Endometrium (tissue), 2 donors: Measurements from ENCODE around the gene STOX1.
"Not testable (repeated sequence)": the region's sequence is repeated elsewhere in the genome, so short reads cannot be mapped to it uniquely, and the experiment has no call there.

Source experiments
- FAIRE-seq: peaks from 2 replicates; lab custom pipeline; 2012; peaks lifted over from hg19 to GRCh38; lab: Jason Lieb, UNC
- donor health status: control.
- donor health status: control.

The STOX1 gene

DNA sequence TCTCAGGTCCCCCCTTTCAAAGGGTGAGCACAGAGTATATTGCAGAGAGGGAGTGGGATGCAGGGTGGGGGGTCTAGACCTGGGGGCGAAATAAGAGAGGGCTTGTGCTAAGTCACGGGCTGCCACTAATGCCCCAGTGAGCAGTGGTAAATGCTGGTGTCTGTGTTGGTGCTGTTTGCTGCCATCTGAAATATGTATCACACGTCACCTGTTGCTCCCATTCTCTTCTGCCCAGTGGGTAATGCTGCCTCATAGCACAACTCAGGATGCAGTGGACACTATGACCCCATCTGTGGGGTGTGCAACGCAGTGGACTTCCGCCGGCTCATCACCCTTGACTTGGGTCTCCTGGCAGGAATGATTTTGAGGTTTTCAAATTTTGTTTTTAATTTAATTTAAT, 2.6 kb downstream of the STOX1 start:
- no peak for FAIRE-seq

DNA sequence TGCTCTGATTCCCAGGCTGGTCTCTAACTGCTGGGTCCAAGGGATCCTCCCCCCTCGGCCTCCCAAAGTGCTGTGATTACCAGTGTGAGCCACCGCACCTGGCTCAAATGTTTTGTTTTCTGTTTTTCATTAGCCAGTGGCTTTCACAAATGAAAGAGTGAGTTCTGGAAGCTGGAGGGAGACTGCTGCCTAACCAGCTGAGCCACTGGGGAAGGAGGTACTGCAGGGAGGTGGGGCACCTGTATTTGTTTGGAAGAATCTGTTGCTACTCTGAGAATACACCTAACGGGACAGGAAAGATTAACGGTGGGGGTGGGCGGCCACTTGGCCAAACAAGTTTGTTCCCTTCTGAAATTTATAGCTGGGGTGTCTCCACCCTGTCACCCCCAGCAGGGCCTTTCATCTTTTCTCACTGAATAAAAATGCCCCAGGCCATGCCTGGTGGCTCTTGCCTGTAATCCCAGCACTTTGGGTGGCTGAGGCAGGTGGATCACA, 4.7 kb downstream of the STOX1 start:
- no peak for FAIRE-seq

DNA sequence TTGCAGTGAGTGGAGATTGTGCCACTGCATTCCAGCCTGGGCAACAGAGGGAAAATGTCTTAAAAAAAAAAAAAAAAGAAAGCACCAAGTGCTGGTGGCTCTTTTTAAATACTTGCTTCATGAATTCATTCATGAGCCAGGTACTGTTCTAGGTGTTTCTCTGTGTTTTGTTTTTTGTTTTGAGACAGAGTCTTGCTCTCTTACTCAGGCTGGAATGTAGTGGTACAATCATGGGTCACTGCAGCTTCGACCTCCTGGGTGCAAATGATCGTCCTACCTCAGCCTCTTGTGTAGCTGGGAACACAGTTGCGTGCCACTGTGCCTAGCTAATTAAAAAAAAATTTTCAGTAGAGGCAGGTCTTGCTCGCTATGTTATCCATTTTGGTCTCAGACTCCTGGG, 5.3 kb downstream of the STOX1 start:
- FAIRE-seq = no peak

DNA sequence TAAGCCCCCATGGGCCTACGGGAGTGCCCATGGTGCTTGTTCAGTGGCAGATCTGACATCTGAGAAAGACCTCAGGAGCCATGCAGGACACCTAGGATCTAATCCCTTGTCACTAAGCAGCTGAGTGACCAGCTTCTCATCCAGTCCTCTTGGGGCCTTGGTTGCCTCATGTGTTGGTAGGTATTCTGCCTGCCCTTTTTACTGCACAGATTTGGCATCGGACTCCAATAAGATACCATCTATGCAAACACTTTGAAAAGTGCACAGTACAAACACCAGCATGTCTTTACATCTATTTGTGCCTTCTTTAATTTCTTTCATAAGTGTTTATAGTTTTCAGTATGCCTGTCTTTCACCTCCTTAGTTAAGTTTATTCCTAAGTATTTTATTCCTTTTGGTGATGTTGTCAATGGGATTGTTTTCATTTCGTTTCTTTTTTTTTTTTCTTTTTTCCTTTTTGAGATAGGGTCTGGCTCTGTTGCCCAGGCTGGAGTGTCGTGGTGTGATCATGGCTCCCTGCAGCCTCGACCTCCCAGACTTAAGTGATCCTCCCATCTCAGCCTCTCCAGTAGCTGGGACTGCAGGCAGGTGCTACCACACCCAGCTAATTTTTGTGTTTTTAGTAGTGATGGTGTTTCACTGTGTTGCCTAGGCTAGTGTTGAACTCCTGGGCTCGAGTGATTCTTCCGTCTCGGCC, 10.4 kb downstream of the STOX1 start:
- FAIRE-seq = no peak

DNA sequence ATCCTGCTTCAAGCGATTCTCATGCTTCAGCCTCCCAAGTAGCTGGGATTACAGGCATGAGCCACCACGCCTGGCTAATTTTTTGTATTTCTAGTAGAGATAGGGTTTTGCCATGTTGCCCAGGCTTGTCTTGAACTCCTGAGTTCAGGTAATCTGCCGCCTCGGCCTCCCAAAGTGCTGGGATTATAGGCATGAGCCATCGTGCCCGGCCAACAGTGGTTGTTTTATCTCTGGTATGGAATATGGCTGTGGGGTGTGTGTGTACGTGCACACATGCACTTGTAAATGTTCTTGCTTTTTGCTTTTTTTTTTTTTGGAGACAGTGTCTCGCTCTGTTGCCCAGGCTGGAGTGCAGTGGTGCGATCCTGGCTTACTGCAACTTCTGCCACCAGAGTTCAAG, 13.3 kb downstream of the STOX1 start:
- not testable (repeated sequence) for FAIRE-seq

DNA sequence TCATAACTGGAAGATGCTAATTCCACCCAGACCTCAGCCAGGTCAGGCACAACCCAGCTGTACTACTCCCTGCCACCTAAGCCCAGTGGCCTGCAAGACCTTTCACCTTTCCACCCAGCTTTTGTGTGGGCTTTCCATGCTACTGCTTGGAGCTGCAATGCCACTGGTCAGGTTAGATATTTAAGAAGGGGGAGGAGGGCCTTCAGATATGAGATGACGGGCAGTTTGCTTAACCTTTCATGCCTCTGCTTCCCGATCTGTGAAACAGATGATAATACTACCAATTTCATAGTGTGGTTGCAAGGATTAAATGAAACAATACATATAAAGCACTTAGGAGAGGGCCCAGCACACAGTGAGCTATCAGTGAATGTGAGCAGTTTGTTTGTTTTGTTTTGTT, 20.9 kb downstream of the STOX1 start:
- FAIRE-seq = no peak

DNA sequence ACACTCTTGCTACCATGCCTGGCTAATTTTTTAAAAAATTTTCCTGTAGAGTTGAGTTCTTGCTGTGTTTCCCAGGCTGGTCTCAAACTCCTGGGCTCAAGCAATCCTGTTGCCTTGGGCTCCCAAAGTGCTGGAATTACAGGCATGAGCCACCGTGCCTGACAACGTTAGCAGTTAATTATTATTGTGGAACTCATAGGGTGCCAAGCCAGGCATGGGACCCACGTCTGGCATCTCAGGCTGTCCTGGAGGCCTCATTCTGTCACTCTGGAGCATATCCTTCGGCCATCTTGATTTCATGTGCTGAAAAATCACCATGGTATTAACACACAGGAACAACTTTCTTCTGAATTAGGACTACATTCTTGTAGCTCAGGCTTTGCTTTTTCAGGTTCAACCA, 21.5 kb downstream of the STOX1 start:
- no peak for FAIRE-seq

DNA sequence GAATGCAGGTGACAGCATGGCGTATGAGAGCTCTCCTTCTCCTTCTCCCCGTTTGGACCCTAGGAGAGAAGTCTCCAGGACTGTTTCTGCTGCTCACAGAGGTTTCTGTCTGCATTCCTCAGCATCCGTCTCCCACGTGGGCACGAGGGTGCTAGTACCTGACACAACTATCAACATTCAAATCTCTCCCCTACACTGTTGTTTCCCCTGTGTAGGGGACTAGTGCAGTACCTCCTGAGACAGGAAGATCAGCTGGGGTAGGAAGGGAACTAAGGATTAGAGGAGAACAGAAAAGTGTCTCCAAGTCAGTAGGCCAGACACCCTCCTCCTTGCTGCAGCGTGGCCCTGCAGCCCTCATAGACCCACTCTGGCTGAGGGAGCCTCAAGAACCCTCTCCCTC, 29.0 kb downstream of the STOX1 start:
- FAIRE-seq = no peak

DNA sequence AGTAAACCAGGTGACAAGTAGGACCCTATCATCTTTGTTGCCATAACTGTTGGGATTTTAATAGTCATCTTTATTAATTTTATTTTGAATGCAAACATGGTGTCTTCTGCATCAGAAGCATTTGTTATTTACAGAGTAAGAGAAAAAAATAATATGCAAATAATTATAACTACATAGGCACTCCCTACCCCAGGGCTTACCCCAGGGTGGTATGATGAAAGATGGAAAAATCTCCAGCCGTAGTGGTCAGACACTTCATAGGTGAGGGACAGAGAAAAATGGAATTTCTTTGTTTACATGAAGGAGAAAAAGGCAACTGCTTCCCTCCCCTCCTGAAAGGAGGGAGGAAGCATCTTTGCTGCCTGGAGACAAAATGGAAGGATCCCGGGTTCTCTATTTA, 29.7 kb downstream of the STOX1 start:
- no peak for FAIRE-seq

DNA sequence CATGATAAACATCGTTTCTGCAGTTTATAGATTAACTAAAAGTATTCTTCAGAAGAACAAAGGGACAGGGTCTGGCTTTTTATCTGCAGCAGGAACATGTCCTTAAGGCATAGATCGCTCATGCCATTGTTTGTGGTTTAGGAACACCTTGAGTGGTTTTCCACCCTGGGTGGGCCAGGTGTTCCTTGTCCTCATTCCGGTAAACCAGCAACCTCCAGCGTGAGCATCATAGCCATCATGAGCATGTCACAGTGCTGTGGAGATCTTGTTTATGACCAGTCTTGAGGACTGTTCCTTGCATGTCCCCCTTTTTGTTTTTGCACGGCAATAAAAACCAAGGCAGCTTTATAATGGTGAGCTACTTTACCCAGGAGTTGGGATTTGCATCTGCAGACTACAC, 33.9 kb downstream of the STOX1 start:
- no peak for FAIRE-seq

DNA sequence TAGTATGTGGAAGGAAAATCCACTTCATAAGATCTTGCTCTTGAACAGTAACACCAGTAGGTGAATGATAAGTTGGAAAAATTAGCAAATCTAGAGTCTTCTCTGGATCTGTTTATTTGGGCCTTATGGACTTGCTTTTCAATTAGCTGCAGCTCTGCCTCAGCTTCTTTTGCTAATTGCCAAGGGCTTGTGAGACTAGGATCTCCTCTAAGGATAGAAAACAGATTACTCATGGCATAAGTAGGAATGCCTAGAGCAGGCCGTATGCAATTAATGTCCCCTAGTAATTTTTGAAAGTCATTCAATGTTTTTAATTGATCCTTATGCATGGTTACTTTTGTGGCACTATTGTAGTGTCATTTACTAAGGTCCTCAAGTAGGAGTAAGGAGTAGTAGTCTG, 37.3 kb downstream of the STOX1 start:
- FAIRE-seq = no peak

DNA sequence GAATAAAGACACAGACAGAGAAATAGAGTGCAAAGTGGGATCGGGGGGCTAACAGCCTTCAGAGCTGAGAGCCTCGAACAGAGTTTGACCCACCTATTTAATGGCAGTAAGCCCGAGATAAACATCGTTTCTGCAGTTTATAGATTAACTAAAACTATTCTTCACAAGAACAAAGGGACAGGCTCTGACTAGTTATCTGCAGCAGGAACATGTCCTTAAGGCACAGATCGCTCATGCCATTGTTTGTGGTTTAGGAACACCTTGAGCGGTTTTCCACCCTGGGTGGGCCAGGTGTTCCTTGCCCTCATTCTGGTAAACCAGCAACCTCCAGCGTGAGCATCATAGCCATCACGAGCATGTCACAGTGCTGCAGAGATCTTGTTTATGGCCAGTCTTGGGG, 40.8 kb downstream of the STOX1 start:
- FAIRE-seq = not testable (repeated sequence)

DNA sequence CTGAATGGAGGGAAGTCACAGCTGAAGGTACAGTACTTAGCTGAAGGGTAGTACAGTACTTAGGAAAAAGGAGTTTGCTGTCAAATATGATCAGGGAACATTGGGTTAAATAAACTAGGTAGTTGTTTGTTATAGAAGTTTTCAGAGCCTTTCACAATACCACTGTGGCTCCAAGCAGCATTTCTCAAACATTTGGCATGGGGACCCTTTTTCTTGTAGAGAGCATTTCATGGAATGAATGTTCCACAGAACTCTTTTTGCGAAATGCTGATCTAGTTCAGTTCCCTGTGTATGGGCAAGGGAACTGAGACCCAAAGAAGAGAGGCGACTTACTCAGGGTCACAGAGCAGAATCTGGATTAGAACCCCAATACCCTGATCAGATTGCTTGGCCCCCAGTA, 42.3 kb downstream of the STOX1 start:
- FAIRE-seq = no peak

DNA sequence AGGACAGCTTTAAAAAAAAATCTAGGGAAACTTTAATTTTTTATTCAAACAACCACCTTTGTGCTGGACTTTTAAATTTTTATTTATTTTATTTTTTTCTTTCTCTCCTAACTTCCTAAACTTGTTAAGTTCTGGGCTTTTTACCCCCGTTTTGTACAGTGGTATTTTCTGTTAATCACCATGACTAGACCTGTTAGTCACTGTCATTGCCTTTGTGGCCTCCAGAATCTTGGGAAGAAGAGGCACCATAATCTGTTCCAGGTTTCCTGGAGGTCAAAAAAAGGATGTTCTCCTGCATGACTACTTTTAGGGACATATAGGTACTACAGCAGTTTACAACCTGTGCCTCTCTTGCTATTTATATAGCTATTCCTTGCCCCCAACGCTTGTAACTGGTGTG, 42.7 kb downstream of the STOX1 start:
- no peak for FAIRE-seq

DNA sequence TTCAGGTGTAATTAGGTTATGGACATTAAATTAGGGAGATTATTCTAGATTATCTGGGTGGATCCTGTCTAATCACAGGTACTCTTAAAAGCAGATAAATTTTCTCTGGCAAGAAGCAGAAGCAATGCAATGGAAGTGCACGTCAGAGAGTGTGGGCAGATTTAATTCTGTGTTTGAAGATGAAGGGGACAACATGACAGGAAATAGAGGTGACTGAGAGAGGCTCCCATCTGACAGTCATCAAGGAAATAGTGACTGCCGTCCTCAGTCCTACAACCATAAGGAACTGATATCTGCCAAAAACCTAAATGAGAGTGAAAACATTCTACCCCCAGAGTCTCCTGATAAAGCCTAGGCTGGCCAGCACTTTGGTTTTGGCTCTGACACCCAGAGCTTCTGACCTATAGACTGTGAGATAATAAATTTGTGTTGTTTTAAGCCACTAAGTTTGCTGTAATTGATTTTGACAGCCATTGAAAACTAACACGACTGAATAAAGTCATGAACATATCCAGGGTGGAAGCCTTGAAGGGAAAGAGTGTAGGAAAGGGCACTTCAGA, 43.3 kb downstream of the STOX1 start:
- no peak for FAIRE-seq

DNA sequence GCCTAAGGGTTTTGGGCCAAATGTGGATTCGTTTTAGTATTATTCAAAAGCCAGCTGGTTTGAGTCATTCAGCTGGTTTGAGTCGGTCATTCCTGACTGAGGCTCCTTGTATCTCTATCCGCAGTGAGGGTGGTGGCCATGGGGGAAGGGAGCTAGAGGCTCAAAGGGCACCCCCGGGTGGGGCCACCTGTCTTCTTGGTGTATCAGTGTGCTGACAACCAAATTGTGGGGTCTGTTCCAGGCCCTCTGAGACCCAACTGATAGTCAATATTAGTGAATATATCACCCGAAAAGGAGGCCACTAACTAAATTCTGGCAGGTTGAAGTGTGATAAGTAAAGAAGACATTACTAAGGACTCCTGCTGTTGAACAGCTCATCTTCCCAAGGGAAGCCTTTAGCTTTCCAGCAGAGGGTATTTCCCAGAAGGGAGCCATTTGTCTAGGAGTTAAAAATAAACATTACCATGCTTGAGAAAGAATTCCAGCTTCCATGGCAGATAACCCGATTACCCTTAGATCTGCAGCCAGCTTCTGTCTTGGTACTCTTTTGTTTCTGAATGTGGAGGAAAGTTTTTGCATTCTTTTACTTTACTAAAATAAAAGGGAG, 43.9 kb downstream of the STOX1 start:
- FAIRE-seq = no peak

DNA sequence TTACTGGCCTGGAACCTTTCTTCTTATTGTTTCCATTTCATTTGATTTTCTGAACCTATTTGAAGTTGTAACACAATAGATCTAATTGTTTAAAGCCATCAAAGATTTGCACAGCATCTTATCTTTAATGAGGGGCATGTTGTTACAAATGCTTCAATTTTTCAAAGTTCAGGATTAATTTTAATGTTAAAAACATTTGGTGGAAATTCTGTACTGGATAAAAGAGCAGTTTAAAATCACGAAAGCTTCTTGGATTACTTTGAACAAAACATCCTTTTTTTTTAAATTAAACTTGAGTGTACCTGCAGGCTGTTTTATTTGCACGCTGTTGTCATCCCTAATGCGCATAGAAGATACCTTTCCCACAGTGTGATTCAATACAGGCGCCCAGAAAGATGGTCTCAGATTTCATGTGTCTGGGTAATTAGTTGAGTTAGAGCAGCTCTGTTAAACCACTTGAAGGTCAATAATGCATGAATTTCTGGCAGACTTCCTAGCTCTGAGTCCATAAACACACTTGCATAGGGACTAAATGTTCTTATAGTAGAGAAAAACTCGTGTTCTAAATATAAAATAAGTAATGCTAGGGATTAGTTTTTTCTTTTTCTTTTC, 44.5 kb downstream of the STOX1 start:
- FAIRE-seq = peak; percentile 91

DNA sequence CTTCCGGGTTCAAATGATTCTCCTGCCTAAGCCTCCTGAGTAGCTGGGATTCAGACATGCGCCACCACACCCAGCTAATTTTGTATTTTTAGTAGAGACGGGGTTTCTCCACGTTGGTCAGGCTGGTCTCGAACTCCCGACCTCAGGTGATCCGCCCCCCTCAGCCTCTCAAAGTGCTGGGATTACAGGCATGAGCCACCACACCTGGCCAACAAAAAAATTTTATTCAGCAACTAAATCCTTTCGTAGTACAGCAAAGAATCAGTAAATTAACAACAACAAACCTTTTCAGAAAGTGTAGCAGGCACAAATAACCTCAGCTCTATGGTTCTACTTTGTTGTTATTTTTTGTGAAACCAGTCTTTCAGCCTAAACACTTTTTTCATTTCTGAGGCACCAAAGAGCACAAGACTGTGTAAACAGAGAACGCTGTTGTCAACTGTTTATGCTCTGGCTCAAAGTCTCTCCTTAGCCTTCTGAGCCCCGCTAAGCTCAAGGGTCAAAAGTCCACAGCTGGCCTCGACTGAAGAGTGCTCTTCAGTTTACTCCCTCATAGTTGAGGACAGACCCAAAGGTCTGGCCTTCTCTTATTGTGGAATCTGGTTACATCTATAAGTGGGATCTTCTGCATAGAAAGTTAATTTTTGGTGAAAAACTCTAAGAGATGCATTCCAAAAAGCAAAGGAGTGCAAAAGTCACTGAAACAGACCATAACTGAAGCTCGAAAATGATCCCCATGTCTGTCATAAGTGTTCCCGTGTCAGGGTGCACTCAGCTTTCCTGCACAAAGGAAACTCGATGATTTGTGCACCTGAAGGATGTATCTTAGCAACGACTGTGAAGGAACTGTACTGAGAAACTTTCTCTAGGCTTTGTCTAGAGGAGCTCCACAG, 49.2 kb downstream of the STOX1 start:
- FAIRE-seq = peak; percentile 88

DNA sequence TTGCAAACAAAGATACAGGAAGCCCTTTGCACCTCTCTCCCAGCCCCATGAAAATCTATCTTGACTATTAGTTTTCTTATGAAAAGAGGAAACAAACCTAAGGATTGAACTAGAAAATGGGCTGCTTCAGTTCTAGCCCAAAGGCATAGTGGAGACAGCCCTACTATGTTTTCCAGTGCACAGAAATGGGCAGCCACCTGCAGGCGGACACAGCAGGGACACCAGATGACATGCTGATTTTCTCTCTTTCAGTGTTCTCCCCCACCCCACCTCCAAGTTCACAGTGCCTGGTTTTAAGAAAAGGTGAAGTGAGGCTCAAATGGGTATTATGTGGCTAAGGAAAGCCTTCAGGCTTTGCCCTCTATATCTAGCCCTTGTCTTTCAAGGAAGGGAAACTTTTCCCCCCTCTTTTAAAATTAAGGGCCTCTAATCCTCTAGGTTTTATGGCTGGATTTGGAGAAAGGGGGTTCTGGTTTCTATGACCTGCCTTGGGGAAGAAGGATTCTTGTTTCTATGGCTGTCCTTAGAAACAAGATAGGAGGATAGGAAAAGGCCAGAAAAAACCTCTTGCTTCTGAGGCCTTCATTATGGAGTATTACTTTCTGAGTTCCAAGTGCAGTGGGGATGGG, 50.3 kb downstream of the STOX1 start:
- no peak for FAIRE-seq

DNA sequence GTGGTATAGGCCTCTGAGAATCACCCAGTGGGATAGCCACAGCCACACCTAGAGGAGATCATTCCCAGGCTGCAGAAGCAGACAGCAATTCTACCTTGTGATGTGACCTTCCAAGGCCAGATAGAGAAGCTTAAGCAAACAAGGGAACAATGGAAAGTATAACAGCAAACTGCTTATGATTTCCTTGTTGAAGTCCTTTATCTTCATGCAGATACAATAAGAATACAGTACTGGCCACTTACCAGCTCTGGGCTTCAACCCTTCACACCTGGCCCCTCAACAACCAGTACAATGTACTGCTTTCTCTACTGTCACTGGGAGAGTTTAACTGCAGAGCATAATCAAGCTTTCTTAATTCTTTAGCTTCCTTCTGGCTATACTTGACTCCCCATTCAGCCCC, 51.2 kb downstream of the STOX1 start:
- FAIRE-seq = no peak

DNA sequence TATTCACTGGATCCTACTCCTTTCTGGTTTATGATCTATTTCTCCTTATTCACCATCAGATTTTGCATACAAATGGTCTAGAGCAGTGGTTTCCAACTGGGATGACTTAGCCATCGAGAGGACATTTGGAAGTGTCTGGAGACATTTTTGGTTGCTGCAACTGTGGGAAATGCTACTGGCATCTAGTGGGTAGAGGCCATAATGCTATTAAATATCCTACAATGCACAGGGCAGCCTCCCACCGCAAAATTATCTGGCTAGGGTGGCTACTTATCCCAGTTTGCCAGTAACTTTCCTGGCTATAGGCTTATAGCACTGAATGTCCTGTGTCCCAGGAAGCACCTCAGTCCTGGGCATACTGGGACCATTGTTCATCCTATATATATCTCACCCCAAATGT, 52.3 kb downstream of the STOX1 start:
- FAIRE-seq = no peak

DNA sequence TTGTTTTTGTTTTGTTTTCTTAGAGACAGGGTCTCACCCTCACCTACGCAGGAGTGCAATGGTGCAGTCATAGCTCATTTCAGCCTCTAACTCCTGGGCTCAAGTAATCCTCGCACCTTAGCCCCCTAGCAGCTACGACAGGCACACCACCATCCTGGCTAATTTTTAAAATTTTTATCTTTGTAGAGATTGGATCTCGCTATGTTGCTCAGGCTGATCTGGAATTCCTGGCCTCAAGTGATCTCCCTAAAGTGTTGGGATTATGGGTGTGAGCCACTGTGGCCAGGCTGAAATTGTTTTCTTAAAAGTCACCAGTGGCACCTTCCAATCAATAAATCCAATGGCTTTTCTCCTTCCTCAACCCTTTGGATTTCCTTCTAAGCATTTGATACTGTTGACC, 52.9 kb downstream of the STOX1 start:
- FAIRE-seq = no peak
